HUDEP-2 (cell line): ENCODE results near the gene SNX11.
A peak's percentile ranks its signal among the peaks of the same experiment; 100 is the strongest.
"Not testable (repeated sequence)": the region's sequence is repeated elsewhere in the genome, so short reads cannot be mapped to it uniquely, and the experiment has no call there.

Experiments
- DNase-seq, 76 experiments: peaks; one replicate each; lab custom pipeline; 2025; ENCODE audit not compliant: unreplicated experiment in 76 of 76; lab: John Stamatoyannopoulos, UW

Gene SNX11

DNA sequence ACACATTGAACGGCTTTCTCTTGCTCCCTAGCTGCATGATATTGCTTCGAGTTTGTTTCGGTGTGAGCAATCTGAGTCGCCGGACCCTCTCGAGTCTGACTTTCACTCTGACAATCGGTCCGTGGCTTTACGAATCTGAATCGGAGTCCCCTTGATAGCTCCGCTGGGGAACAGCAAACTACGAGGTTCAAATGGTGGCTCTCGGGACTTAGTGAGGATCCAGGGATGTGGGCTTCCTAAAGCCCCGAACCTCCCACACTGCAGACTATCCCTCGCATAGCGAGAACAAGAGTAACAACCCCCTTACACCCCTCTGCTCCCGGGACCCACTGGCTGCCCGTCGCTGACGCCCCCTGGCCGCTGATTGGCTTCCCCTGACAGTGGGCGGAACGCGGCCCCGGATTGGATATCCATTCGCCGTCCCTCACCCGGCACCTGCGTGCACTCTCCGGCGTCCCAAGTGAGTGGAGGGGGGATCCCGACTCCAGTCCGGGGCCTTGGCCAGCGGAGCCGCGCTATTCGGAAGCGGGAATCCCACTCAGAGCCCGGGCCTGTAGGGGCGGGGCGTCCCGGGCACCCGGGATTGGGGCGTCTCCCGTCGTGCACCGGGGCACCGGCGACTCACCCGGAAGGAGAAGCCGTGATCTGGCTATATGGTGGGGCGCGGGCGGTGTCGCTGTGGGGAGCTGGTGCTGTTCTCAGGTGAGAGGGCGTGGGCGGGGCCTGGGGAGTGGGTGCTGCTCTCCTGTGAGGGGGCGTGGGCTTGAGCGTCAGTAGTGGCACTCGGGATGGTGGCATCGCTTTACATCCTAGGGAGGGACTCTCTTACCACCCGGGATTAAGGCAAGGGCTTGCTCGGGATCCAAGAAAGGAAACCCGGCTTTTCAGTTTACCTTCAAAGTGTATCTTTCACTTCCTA, at the start of gene SNX11:
Gene SNX11 (plus strand): TSS at position 630 of the 919 bp plus-strand sequence. CDS start 4,278 bp downstream, outside the sequence.
- DNase-seq = peak in 73 of 76 experiments; percentile 23 to 92 (median 72)

DNA sequence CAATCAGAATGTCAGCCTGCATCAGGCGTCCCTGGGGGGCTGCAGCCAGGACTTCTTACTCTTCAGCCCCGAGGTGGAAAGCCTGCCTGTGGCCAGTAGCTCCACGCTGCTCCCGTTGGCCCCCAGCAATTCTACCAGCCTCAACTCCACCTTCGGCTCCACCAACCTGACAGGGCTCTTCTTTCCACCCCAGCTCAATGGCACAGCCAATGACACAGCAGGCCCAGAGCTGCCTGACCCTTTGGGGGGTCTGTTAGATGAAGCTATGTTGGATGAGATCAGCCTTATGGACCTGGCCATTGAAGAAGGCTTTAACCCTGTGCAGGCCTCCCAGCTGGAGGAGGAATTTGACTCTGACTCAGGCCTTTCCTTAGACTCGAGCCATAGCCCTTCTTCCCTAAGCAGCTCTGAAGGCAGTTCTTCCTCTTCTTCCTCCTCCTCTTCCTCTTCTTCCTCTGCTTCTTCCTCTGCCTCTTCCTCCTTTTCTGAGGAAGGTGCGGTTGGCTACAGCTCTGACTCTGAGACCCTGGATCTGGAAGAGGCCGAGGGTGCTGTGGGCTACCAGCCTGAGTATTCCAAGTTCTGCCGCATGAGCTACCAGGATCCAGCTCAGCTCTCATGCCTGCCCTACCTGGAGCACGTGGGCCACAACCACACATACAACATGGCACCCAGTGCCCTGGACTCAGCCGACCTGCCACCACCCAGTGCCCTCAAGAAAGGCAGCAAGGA, 49.0 kb upstream of the SNX11 start:
- DNase-seq = no peak

- DNase-seq = no peak
These were observed 48.4 kb upstream of the SNX11 start for GRCh38 chr17:48059125-48059668.

DNA sequence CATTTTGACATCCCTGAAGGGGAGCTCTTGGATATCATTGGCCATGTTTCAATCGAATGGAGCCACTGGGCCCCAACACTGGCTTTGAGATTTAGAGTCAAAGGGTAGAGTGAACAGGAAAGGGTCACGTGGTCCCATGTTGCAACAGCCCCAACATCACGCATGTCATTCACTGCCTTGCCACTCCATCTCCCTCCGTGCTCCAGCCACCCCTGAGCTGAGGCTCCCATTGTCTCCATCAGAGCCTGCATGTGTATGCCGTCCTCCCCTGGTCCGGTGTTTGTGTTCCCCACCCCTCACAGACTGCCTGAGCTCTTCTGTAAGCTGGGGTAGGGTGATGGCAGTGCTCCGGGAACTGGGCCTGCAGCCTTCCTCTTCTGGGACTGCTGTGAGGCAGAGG, 47.3 kb upstream of the SNX11 start:
- no peak for DNase-seq

GRCh38 chr17:48062273-48062672, 45.3 kb upstream of the SNX11 start:
- no peak for DNase-seq

DNA sequence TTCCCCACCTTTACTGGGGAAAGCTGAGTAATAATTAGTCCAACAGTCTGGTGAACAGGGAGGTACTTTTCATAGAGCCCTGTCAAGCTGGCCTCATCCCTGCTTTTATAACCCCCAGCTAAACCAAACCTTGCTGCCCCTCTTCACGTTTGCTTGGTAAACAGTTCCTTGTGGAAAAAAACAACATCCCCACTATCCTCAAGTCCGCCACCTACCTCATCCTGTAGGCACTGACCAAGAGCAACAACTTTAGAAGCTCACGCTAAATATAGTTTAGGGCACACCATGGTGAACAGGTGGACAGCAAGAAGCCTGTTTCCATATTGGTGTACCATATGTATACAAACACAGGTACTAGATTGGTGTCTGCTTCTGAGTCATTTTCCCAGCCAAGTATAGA, 42.9 kb upstream of the SNX11 start:
- DNase-seq = no peak

DNA sequence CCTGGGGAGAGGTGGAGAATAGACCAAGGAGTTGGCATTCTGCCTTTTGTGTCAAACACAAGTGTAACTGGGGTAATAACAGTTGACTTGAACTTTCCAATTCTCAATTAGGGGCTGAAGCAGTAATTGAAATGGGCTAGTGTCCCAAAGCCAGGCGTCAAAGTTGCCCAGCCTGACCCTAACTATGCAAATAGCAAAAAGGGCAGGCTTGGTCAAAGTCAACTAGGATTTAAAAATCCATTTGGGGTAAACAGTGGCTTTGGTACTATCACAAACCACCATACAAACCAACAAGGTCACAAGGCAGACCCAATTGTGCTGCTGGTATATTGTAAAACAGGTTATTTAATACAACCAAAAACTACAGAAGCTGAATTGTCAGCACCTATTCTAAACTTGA, 41.4 kb upstream of the SNX11 start:
- no peak for DNase-seq

GRCh38 chr17:48066656-48067055, 40.9 kb upstream of the SNX11 start:
- no peak for DNase-seq

GRCh38 chr17:48067245-48067644, 40.3 kb upstream of the SNX11 start:
- no peak for DNase-seq

- DNase-seq = not testable (repeated sequence)
These were observed 39.8 kb upstream of the SNX11 start for GRCh38 chr17:48067808-48068207.

DNA sequence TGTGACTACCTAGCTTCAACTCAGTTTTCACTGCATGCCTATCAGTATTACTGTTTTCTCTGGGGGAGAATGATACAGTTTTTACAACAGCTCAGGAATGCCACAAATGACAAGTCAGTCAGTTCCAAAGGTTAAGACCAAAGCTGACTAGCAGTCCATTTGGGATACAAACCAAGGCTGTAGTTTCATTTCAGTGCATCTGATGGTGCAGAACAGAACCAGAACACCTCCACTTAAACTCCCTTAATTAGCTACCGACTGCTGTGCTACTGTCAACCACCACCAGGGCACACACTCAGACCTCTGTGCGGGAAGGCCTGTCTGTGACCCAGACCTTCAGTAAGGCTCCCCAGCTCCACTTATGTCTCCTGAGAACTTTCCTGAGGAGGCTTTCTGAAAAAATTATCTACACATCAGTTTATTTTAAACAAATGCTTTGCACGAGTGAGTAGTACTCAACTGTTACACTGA, 39.0 kb upstream of the SNX11 start:
- DNase-seq = peak in 10 of 76 experiments; percentile 3 to 30 (median 13)

DNA sequence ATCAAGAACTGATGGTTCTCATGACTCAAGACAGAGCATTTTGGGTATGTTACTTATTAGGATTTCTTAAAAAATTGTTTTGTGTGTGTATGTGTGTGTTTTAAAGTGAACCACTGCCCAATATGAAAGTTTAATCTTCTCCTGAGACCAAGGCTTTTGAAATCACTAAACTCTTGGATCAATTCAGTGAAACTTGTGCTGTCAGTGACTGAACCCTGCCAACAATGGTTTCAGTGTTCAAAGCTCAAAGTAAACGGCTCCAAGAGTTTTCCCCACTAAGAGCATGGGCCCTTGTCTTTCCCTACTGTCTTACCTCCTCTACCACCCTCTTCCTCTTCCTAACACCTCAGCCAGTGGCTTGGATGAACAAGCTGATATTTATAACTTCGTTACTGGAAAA, 37.4 kb upstream of the SNX11 start:
- no peak for DNase-seq

DNA sequence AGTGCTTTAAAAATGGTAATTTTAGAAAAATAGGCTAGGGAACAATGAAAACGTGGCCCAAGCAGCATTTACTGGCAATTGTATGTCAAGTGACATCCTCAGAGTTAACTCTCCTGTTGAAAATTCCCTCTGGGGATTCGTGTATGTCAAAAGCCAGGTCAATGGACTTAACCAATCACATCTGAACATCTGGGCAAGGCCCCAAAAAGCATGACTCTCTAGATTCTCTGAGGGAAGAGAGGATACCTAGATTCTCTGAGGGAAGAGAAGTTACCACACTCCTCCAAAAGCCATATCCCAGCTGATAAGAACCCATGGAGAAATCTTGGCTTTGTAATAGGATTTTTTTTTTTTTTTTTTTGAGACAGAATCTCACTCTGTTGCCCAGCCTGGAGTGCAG, 35.9 kb upstream of the SNX11 start:
- no peak for DNase-seq

DNA sequence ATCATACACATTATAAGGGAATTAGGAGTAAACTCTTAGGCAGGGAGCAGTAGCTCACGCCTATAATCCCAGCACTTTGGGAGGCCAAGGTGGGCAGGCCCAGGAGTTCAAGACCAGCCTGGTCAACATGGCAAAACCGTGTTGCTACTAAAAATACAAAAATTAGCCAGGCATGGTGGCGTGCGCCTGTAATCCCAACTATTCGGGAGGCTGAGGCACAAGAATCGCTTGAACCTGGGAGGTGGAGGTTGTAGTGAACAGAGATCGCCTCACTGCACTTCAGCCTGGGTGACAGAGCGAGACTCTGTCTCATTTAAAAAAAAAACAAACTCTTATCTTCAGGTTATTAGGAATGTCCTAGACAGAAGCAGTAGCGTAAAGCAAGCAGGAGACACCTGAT, 34.8 kb upstream of the SNX11 start:
- DNase-seq = not testable (repeated sequence)

GRCh38 chr17:48073566-48074094, 33.9 kb upstream of the SNX11 start:
- not testable (repeated sequence) for DNase-seq

DNA sequence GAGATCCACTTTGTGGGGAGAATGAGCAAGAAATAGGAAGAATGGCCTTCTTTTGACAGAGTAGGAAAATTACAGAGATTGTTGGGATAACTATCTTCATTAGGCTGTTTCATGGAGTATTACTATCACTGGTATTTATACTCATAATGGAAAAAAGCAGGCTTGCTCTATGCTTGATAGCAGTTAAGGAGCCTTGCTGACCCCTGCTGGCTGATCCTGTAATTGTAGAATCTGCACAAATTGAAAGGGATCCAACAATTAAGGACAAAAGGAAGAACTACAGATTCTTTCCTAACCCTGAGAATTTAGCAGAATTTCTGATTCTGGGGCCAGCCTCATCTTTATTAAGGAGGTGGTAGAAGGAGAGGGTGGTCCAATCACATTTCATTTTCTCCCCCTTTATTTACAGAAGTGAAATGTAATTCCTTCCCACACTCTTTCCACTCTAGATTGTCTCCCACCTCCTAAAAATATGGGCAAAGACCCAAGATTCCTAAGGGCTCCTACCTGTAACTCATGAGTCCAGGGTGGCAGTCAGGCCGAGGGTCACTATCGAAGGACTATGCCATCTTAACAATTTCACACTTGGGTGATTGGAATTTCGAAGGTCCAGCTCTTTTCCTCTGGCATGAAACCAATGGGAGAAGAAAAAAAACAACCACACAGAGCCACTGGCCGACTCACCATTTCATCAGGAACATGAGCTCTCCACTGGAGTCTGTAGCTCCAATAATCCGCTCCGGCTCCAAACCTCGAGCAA, 33.1 kb upstream of the SNX11 start:
- DNase-seq = peak in 62 of 76 experiments; percentile 8 to 81 (median 51)

- DNase-seq = not testable (repeated sequence)
These were observed 30.4 kb upstream of the SNX11 start for GRCh38 chr17:48077152-48077551.

DNA sequence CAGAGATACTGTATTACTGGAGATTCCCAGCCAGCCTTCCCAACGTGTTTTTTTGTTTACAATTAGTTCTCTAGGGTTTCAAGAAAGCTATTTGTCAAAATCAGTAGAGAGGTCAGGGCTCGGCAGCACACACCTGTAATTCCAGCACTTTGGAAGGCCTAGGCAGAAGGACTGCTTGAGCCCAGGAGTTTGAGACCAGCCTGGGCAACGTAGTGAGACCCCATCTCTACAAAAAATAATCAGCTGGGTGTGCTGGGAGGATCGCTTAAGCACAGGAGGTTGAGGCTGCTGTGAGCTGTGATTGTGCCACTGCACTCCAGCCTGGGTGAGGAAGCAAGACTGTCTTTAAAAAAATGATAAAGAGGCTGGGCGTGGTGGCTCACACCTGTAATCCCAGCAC, 25.7 kb upstream of the SNX11 start:
- no peak for DNase-seq

- DNase-seq = no peak
These were observed 22.6 kb upstream of the SNX11 start for GRCh38 chr17:48084932-48085331.

DNA sequence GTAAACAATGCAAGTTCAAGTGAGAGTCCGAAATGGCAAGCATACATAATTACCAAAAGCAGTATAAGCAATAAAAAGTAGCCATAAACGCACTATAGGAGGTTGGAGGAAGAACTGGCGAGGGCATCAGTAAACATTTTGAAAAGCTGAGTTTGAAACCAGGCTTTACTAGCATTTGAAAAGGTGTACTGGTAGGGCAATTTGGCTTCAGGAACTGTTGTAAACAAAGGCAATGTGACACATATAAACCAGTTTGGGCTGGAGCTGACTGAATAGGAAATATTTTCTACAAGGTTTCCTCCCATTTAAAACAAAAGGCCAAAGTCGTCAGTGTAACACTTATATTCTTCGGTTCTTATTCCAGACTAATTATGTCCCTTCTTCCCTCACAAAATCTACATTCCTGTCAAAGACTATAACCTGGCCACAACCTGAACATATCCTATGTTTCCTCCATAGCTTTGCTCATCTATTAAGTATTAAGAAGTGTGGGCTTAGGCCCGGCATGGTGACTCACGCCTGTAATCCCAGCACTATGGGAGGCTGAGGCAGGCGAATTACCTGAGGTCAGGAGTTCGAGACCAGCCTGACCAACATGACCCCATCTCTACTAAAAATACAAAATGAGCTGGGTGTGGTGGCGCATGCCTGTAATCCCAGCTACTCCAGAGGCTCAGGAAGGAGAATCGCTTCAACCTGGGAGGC, 14.1 kb upstream of the SNX11 start:
- DNase-seq = no peak
